ENCODE data around the gene TCL1B. TPM values are rescaled to one million over a fixed set of nuclear protein-coding genes. Genes with fewer than 3 reads are reported as not detected.

Gene TCL1B
- total and polyA plus RNA-seq, 2 of the 13 experiments (the other 11 are each of a cell fraction or from before 2014, with no cell fraction given): not detected

- H3K79me2 ChIP-seq (ENCODE audit: insufficient read depth, low read length): no peaks in the 10 kb centered on the region
- DNase-seq (ENCODE audit: low spot score) (no peak), ATAC-seq (no peak), FAIRE-seq (no peak)
- no peak overlapping the region for H3K9ac ChIP-seq (ENCODE audit: insufficient read depth, low read depth, low read length)
- H3K27me3 ChIP-seq (ENCODE audit: control insufficient read depth in 1 of 2, insufficient read depth in 2 of 2, low read length in 2 of 2): peaks cover 1 to 5% of the 10 kb centered on the region in 2 experiments; a peak in 2 of 5 replicates
- ChIA-PET CTCF (ENCODE audit: low intra/inter-chr PET ratio, low total read pairs) (no interaction called here), POLR2A (no interaction called here)
- H2AFZ ChIP-seq (ENCODE audit: low read length): no peak overlapping the region
- no TSS peak for BruUV-seq (replicated peaks)
- H3K9me3 ChIP-seq (ENCODE audit: low read length): no peaks in the 10 kb centered on the region
- no peaks in the 10 kb centered on the region for H4K20me1 ChIP-seq (ENCODE audit: insufficient read depth, low read length)
- intact Hi-C loops (cut with micrococcal nuclease; ENCODE audit: unreplicated experiment): no loop called here
- 12% methylated on average over 7 of the region's 7 CpGs for WGBS (ENCODE audit: low lambda C conversion rate)
- H3K27ac ChIP-seq (ENCODE audit: extremely low read length, insufficient read depth, low read length): no peak overlapping the region
- in situ Hi-C loops (cut with HindIII; ENCODE audit: extremely low pct_ligation_motif_present, low pct_unique_long_range_greater_than_20kb): no loop called here
- H3K36me3 ChIP-seq (replicated peaks in 1 of 2; ENCODE audit: control insufficient read depth in 1 of 2, insufficient read depth in 2 of 2, low read length in 2 of 2): no peaks in the 10 kb centered on the region
- no peak overlapping the region for H3K4me2 ChIP-seq (ENCODE audit: low read depth, low read length)
- H3K4me1 ChIP-seq (ENCODE audit: insufficient read depth, low read length): no peaks in the 10 kb centered on the region
- no peak overlapping the region for H3K4me3 ChIP-seq (replicated peaks in 1 of 3; ENCODE audit: insufficient read depth in 1 of 3, low read depth in 2 of 3, low read length in 3 of 3)
- TF ChIP-seq ZNF275 (CRISPR knock-in tag; IDR thresholded peaks at IDR 0.05; ENCODE audit: borderline replicate concordance): no peak
- TF ChIP-seq NFE2 (CRISPR knock-in tag; IDR thresholded peaks at IDR 0.05): no peak
- TF ChIP-seq MYC (CRISPR knock-in tag; IDR thresholded peaks at IDR 0.05; ENCODE audit: borderline replicate concordance): no peak
- no peak for TF ChIP-seq ZNF263 (CRISPR knock-in tag; IDR thresholded peaks at IDR 0.05)
- TF ChIP-seq ZNF614 (CRISPR knock-in tag; IDR thresholded peaks at IDR 0.05; ENCODE audit: borderline replicate concordance): no peak
- no peak for TF ChIP-seq ZFAT (CRISPR knock-in tag; conservative IDR thresholded peaks at IDR 0.05)
- TF ChIP-seq GZF1 (CRISPR knock-in tag; IDR thresholded peaks at IDR 0.05): no peak
- no peak for TF ChIP-seq ZNF329 (CRISPR knock-in tag; IDR thresholded peaks at IDR 0.05; ENCODE audit: low read depth)
- TF ChIP-seq, protein P1, sequence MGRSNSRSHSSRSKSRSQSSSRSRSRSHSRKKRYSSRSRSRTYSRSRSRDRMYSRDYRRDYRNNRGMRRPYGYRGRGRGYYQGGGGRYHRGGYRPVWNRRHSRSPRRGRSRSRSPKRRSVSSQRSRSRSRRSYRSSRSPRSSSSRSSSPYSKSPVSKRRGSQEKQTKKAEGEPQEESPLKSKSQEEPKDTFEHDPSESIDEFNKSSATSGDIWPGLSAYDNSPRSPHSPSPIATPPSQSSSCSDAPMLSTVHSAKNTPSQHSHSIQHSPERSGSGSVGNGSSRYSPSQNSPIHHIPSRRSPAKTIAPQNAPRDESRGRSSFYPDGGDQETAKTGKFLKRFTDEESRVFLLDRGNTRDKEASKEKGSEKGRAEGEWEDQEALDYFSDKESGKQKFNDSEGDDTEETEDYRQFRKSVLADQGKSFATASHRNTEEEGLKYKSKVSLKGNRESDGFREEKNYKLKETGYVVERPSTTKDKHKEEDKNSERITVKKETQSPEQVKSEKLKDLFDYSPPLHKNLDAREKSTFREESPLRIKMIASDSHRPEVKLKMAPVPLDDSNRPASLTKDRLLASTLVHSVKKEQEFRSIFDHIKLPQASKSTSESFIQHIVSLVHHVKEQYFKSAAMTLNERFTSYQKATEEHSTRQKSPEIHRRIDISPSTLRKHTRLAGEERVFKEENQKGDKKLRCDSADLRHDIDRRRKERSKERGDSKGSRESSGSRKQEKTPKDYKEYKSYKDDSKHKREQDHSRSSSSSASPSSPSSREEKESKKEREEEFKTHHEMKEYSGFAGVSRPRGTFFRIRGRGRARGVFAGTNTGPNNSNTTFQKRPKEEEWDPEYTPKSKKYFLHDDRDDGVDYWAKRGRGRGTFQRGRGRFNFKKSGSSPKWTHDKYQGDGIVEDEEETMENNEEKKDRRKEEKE (IDR thresholded peaks at IDR 0.05): no peak
- TF ChIP-seq, protein P2, sequence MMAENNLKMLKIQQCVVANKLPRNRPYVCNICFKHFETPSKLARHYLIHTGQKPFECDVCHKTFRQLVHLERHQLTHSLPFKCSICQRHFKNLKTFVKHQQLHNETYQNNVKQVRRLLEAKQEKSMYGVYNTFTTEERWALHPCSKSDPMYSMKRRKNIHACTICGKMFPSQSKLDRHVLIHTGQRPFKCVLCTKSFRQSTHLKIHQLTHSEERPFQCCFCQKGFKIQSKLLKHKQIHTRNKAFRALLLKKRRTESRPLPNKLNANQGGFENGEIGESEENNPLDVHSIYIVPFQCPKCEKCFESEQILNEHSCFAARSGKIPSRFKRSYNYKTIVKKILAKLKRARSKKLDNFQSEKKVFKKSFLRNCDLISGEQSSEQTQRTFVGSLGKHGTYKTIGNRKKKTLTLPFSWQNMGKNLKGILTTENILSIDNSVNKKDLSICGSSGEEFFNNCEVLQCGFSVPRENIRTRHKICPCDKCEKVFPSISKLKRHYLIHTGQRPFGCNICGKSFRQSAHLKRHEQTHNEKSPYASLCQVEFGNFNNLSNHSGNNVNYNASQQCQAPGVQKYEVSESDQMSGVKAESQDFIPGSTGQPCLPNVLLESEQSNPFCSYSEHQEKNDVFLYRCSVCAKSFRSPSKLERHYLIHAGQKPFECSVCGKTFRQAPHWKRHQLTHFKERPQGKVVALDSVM (CRISPR knock-in tag; IDR thresholded peaks at IDR 0.05): no peak
- no peak for TF ChIP-seq ELF1 (CRISPR knock-in tag; IDR thresholded peaks at IDR 0.05)
- TF ChIP-seq ZSCAN20 (CRISPR knock-in tag; IDR thresholded peaks at IDR 0.05; ENCODE audit: borderline replicate concordance): no peak
- TF ChIP-seq, protein P3, sequence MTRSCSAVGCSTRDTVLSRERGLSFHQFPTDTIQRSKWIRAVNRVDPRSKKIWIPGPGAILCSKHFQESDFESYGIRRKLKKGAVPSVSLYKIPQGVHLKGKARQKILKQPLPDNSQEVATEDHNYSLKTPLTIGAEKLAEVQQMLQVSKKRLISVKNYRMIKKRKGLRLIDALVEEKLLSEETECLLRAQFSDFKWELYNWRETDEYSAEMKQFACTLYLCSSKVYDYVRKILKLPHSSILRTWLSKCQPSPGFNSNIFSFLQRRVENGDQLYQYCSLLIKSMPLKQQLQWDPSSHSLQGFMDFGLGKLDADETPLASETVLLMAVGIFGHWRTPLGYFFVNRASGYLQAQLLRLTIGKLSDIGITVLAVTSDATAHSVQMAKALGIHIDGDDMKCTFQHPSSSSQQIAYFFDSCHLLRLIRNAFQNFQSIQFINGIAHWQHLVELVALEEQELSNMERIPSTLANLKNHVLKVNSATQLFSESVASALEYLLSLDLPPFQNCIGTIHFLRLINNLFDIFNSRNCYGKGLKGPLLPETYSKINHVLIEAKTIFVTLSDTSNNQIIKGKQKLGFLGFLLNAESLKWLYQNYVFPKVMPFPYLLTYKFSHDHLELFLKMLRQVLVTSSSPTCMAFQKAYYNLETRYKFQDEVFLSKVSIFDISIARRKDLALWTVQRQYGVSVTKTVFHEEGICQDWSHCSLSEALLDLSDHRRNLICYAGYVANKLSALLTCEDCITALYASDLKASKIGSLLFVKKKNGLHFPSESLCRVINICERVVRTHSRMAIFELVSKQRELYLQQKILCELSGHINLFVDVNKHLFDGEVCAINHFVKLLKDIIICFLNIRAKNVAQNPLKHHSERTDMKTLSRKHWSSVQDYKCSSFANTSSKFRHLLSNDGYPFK (CRISPR knock-in tag; IDR thresholded peaks at IDR 0.05; ENCODE audit: borderline replicate concordance): no peak
- no peak for TF ChIP-seq ZNF326 (CRISPR knock-in tag; IDR thresholded peaks at IDR 0.05; ENCODE audit: borderline replicate concordance)
- TF ChIP-seq CBX2 (IDR thresholded peaks at IDR 0.05; ENCODE audit: low read depth, low read length): no peak
- no peak for TF ChIP-seq CBX2 (CRISPR knock-in tag; IDR thresholded peaks at IDR 0.05; ENCODE audit: low read depth)
Observed at GRCh38 chr14:95697764-95698163, 11.5 kb downstream of the TCL1B start.
